Ovary (tissue), 9 donors: ENCODE results near the gene KIAA1614. TPM values are rescaled to one million over a fixed set of nuclear protein-coding genes. Genes with fewer than 3 reads are reported as not detected.

Experiments
- DNase-seq, 5 donors: peaks; one replicate each; pipeline ENCODE4 v3.0.0-alpha.2; 2019 to 2020
- H3K27ac ChIP-seq, 2 donors: fragments of 200-600 bp; one replicate each; pipeline versions ENCODE4 v1.5.1 to v1.8.0; 2019 to 2022
- H3K27me3 ChIP-seq: fragments of 200-600 bp; one replicate; pipeline ENCODE4 v1.8.0; 2022
- H3K36me3 ChIP-seq: fragments of 200-600 bp; sonication (generic); one replicate; pipeline ENCODE4 v1.5.1; 2019
- H3K4me1 ChIP-seq: one replicate; pipeline ENCODE4 v1.8.1; 2013; ENCODE audit warnings: mild to moderate bottlenecking, moderate library complexity; ENCODE audit not compliant: insufficient read depth
- H3K4me3 ChIP-seq: fragments of 200-600 bp; sonication (generic); one replicate; pipeline ENCODE4 v1.5.1; 2017
- H3K9me3 ChIP-seq, 2 donors: fragments of 200-600 bp in 1 of 2; sonication (generic) in 1 of 2; one replicate each; pipeline versions ENCODE4 v1.5.1 to v1.8.1; 2013 to 2019; ENCODE audit warnings: mild to moderate bottlenecking in 1 of 2, moderate library complexity in 1 of 2
- CTCF ChIP-seq, 3 donors: fragments of 450-650 bp in 2 of 3; fragments of 200-600 bp in 1 of 3; IDR thresholded peaks; one replicate each; pipeline versions ENCODE4 v1.5.1 to v1.8.0; 2016 to 2022; ENCODE audit warnings: antibody characterized with exemption in 3 of 3, mild to moderate bottlenecking in 1 of 3
- EP300 ChIP-seq: sonication (generic); formaldehyde crosslinking; IDR thresholded peaks from one replicate; pipeline ENCODE4 v1.6.1; 2017; ENCODE audit warnings: antibody characterized with exemption
- POLR2A ChIP-seq: fragments of 450-650 bp; IDR thresholded peaks from one replicate; pipeline ENCODE4 v1.6.1; 2017; ENCODE audit warnings: antibody characterized with exemption, mild to moderate bottlenecking, moderate library complexity
- WGBS, 3 donors: extraction: QIAGEN DNeasy Blood & Tissue Kit in 1 of 3; methylation state at CpG; one replicate each; pipeline versions ENCODE4 v1.1.5 to v1.1.7; 2013 to 2017; 5-methylcytosine and 5-hydroxymethylcytosine counted together
- intact Hi-C, 4 donors: fragments of 100-400 bp; cut with DNase I; formaldehyde crosslinking; loops; one replicate each; pipeline versions ENCODE4 v1.11.0 to v1.15.1; 2022 to 2023
- polyA plus RNA-seq, 2 donors: library from polyadenylated mRNA; stranded (reverse); fragments of 200-250 nt in 1 of 2; fragments of 350-450 nt in 1 of 2; fragmentation: Illumina TruSeq in 1 of 2; extraction: RNeasy Lipid Tissue Mini Kit (QIAGEN cat#74804) in 1 of 2; gene quantifications; one replicate each; pipeline ENCODE4 v1.2.3, GENCODE V29; 2013 to 2014
- total RNA-seq, 7 donors: library from RNA; depleted of rRNA in 2 of 7; stranded (reverse); fragments of >200 nt in 2 of 7; fragmentation: NEBNext Ultra II Directional in 3 of 7; extraction: Animal tissue kit (Norgen Biotek cat#: 25700) in 3 of 7; gene quantifications; one replicate each; pipeline versions ENCODE4 v1.1.0 to v1.2.4, GENCODE V29; 2016 to 2023
- donor health status: DM: no; HTN: no; CAD: no; lungs with moderate emphysema.
- donor health status: DM: no; HTN: no; CAD: no.
- donor health status: Bipolar disorder and iron deficiency.
- donor health status: DM: yes; HTN: yes; CAD: no.
- donor health status: DM: no; HTN: no; CAD: no.
- donor health status: DM: yes; HTN: yes; CAD: no.

KIAA1614 gene
- total and polyA plus RNA-seq, 9 donors = 1.1 to 15.1 (median 10.5) TPM

DNA sequence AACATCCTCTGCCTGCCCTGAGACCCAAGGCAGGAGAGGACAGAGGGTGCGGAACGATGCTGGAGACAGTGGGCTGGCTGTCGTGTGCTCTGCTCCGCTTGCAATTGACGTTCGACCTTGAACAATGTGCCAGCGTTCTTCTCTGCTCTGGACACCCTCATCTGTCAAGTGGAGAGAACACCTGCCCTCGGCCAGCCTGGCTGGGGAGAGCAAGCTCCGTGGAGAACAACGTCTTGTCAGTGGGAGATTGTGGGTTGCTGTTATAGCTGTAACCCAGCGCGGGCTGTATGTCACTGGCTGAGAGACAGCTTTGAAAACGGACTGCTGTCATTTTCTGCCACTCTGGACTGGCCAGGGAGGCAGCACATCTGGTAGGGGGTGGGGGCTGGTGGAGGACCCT is 14.7 kb downstream of the KIAA1614 start:
- Histone ChIP-seq H3K36me3 (no peaks in the 10 kb centered on the region), H3K4me3 (no peak overlapping the region), H3K4me1 (peaks cover 31% of the 10 kb centered on the region), H3K27ac (peak overlapping the region; percentile 55 to 58), H3K27me3 (no peaks in the 10 kb centered on the region), H3K9me3 (no peaks in the 10 kb centered on the region)
- intact Hi-C loops = loop anchor here in 1 of 4 donors (10.0 kb wide), 1 partner anchor 87 kb away; no protein-coding TSS in a partner anchor
- WGBS, 3 donors = 32 to 45% (median 36%) methylated on average over 13 of the region's 13 CpGs
- no peak for TF ChIP-seq POLR2A
- no peak for TF ChIP-seq EP300
- TF ChIP-seq CTCF (IDR thresholded peaks at IDR 0.05) = no peak
- DNase-seq = no peak

- WGBS, 3 donors = 10 to 21% (median 16%) methylated on average over 4 of the region's 4 CpGs
- no peak overlapping the region for H3K4me3 ChIP-seq
- peaks cover 31% of the 10 kb centered on the region for H3K4me1 ChIP-seq
- no peak for TF ChIP-seq CTCF (IDR thresholded peaks at IDR 0.05)
- no peak for TF ChIP-seq EP300
- no peak for TF ChIP-seq POLR2A
- no peaks in the 10 kb centered on the region for H3K36me3 ChIP-seq
- no peaks in the 10 kb centered on the region for H3K27me3 ChIP-seq
- peak overlapping the region in 1 of 2 donors; percentile 55 for H3K27ac ChIP-seq
- intact Hi-C loops = loop anchor here in 1 of 4 donors (10.0 kb wide), 1 partner anchor 87 kb away; no protein-coding TSS in a partner anchor
- no peaks in the 10 kb centered on the region for H3K9me3 ChIP-seq
- no peak for DNase-seq
Observed at GRCh38 chr1:180927841-180928240, 15.1 kb downstream of the KIAA1614 start.

GRCh38 chr1:180928331-180929230 is 15.9 kb downstream of the KIAA1614 start:
- WGBS, 3 donors = 41 to 62% (median 47%) methylated on average over 15 to 17 of the region's 17 CpGs
- peaks cover 31% of the 10 kb centered on the region for H3K4me1 ChIP-seq
- H3K4me3 ChIP-seq = no peak overlapping the region
- intact Hi-C loops = loop anchor here in 1 of 4 donors (10.0 kb wide), 1 partner anchor 86 kb away; no protein-coding TSS in a partner anchor
- TF ChIP-seq POLR2A (no peak), EP300 (no peak), CTCF (IDR thresholded peaks at IDR 0.05) (no peak)
- no peak for DNase-seq
- H3K36me3 ChIP-seq = no peaks in the 10 kb centered on the region
- peak overlapping the region in 1 of 2 donors; percentile 55 for H3K27ac ChIP-seq
- no peaks in the 10 kb centered on the region for H3K27me3 ChIP-seq
- no peaks in the 10 kb centered on the region for H3K9me3 ChIP-seq

- no peaks in the 10 kb centered on the region for H3K36me3 ChIP-seq
- H3K4me3 ChIP-seq = no peak overlapping the region
- peak overlapping the region in 1 of 2 donors; percentile 55 for H3K27ac ChIP-seq
- WGBS, 3 donors = 52 to 64% (median 60%) methylated on average over 3 of the region's 3 CpGs
- no peak for TF ChIP-seq CTCF (IDR thresholded peaks at IDR 0.05)
- TF ChIP-seq EP300 = no peak
- TF ChIP-seq POLR2A = no peak
- no peaks in the 10 kb centered on the region for H3K9me3 ChIP-seq
- H3K27me3 ChIP-seq = no peaks in the 10 kb centered on the region
- DNase-seq = no peak
- intact Hi-C loops = loop anchor here in 1 of 4 donors (10.0 kb wide), 1 partner anchor 85 kb away; no protein-coding TSS in a partner anchor
- peaks cover 31% of the 10 kb centered on the region for H3K4me1 ChIP-seq
Observed at GRCh38 chr1:180929389-180929788, 16.7 kb downstream of the KIAA1614 start.
